ENCODE results near the gene SAMSN1. TPM values are rescaled to one million over a fixed set of nuclear protein-coding genes. Genes with fewer than 3 reads are reported as not detected.

SAMSN1 gene
- polyA plus RNA-seq, 2 of the 4 experiments (the other 2 are of a cell fraction), result 0.06 TPM; not detected in 1

GRCh38 chr21:14527696-14528652, 18.1 kb downstream of the SAMSN1 start:
- Histone ChIP-seq H3K4me2 (no peak overlapping the region), H3K9me3 (no peaks in the 10 kb centered on the region), H3K27ac (no peak overlapping the region), H3K4me3 (no peak overlapping the region), H3K4me1 (no peaks in the 10 kb centered on the region)
- no peak for DNase-seq (ENCODE audit: low read depth in 1 of 2, low spot score in 1 of 2)
- no peak for FAIRE-seq
- 50% methylated on average over 2 of the region's 2 CpGs for WGBS (ENCODE audit: missing lambda C conversion rate)
- no peak for ATAC-seq
- TF ChIP-seq JUNB (IDR thresholded peaks at IDR 0.05), result no peak
- no peak for TF ChIP-seq HOXB5 (CRISPR knock-in tag; IDR thresholded peaks at IDR 0.05)
- no peak for TF ChIP-seq ESRRA (IDR thresholded peaks at IDR 0.05; ENCODE audit: borderline replicate concordance, low read length)
- no peak for TF ChIP-seq HES2 (IDR thresholded peaks at IDR 0.05)
- TF ChIP-seq NR3C1 (IDR thresholded peaks at IDR 0.05), result no peak
- no peak for TF ChIP-seq TFCP2L1 (CRISPR knock-in tag; IDR thresholded peaks at IDR 0.05)
- no peak for TF ChIP-seq SMC3 (IDR thresholded peaks at IDR 0.05)
- no peak for TF ChIP-seq EHF (CRISPR knock-in tag; IDR thresholded peaks at IDR 0.05)
- TF ChIP-seq ELK1 (IDR thresholded peaks at IDR 0.05; ENCODE audit: low read depth, low read length), result no peak
- TF ChIP-seq RFX5 (IDR thresholded peaks at IDR 0.05), result no peak
- TF ChIP-seq BHLHE40 (IDR thresholded peaks at IDR 0.05; ENCODE audit: low read depth, low read length), result no peak
- no peak for TF ChIP-seq ZFP36 (IDR thresholded peaks at IDR 0.05; ENCODE audit: borderline replicate concordance, partially characterized antibody)
- no peak for TF ChIP-seq CHD2 (IDR thresholded peaks at IDR 0.05; ENCODE audit: low read length, partially characterized antibody)
- TF ChIP-seq HEYL (CRISPR knock-in tag; IDR thresholded peaks at IDR 0.05), result no peak
- TF ChIP-seq MAZ (IDR thresholded peaks at IDR 0.05; ENCODE audit: borderline replicate concordance, low read depth, low read length), result no peak
- TF ChIP-seq MAFK (IDR thresholded peaks at IDR 0.05; ENCODE audit: partially characterized antibody), result no peak
- no peak for TF ChIP-seq RAD21 (conservative IDR thresholded peaks at IDR 0.05 in 1 of 2, IDR thresholded peaks at IDR 0.05 in 1 of 2)
- no peak for TF ChIP-seq NPAS2 (CRISPR knock-in tag; IDR thresholded peaks at IDR 0.05; ENCODE audit: borderline replicate concordance)
- ChIA-PET CTCF (no interaction called here), POLR2A (no interaction called here)

- H3K4me3 ChIP-seq, result no peak overlapping the region
- TF ChIP-seq FOSB (CRISPR knock-in tag; IDR thresholded peaks at IDR 0.05), result no peak
- TF ChIP-seq ZFP36 (IDR thresholded peaks at IDR 0.05; ENCODE audit: borderline replicate concordance, partially characterized antibody), result no peak
- TF ChIP-seq JUN (IDR thresholded peaks at IDR 0.05), result no peak
- TF ChIP-seq RARB (CRISPR knock-in tag; IDR thresholded peaks at IDR 0.05), result no peak
- no peak for TF ChIP-seq FOXS1 (CRISPR knock-in tag; IDR thresholded peaks at IDR 0.05)
- TF ChIP-seq BHLHE40 (IDR thresholded peaks at IDR 0.05; ENCODE audit: low read depth, low read length), result no peak
- no peak for TF ChIP-seq ESRRA (IDR thresholded peaks at IDR 0.05; ENCODE audit: borderline replicate concordance, low read length)
- no peaks in the 10 kb centered on the region for H3K9me3 ChIP-seq
- ChIA-PET POLR2A (no interaction called here), CTCF (no interaction called here)
- no peak for DNase-seq (ENCODE audit: low read depth in 1 of 2, low spot score in 1 of 2)
- no peak overlapping the region for H3K4me2 ChIP-seq
- 14% methylated on average over 10 of the region's 10 CpGs for WGBS (ENCODE audit: missing lambda C conversion rate)
- H3K27ac ChIP-seq, result no peak overlapping the region
- no peaks in the 10 kb centered on the region for H3K4me1 ChIP-seq
- FAIRE-seq, result no peak
- no peak for ATAC-seq
Observed at GRCh38 chr21:14526836-14527695, 19.0 kb downstream of the SAMSN1 start.

All from A549 (cell line).